H9 (cell line): ENCODE data around the gene ADISSP. TPM values are rescaled to one million over a fixed set of nuclear protein-coding genes. Genes with fewer than 3 reads are reported as not detected.
A peak's percentile ranks its signal among the peaks of the same experiment; 100 is the strongest.

Experiments used
- DNase-seq: peaks from one replicate; pipeline ENCODE4 v3.0.0-alpha.2; 2017
- H2AFZ ChIP-seq: one replicate; pipeline ENCODE4 v1.6.1; 2013; ENCODE audit warnings: mild to moderate bottlenecking, low read length, control low read depth, moderate library complexity
- H2AK5ac ChIP-seq: 2 replicates; pipeline ENCODE4 v1.6.1; 2013; ENCODE audit warnings: low read length, control low read depth, mixed read lengths; ENCODE audit not compliant: insufficient read length
- H2BK120ac ChIP-seq: one replicate; pipeline ENCODE4 v1.6.1; 2013; ENCODE audit warnings: low read depth, mild to moderate bottlenecking, low read length, control low read depth, inconsistent platforms; ENCODE audit not compliant: poor library complexity, severe bottlenecking
- H2BK12ac ChIP-seq: 2 replicates; pipeline ENCODE4 v1.6.1; 2013; ENCODE audit warnings: low read length, control low read depth, mixed read lengths, low read depth; ENCODE audit not compliant: insufficient read length
- H2BK15ac ChIP-seq: 2 replicates; pipeline ENCODE4 v1.6.1; 2013; ENCODE audit warnings: low read depth, low read length, control low read depth
- H2BK20ac ChIP-seq: one replicate; pipeline ENCODE4 v1.6.1; 2013; ENCODE audit warnings: low read depth, mild to moderate bottlenecking, low read length, control low read depth, inconsistent platforms; ENCODE audit not compliant: poor library complexity, severe bottlenecking
- H2BK5ac ChIP-seq: 2 replicates; pipeline ENCODE4 v1.6.1; 2013; ENCODE audit warnings: low read length, control low read depth, mixed read lengths; ENCODE audit not compliant: insufficient read length
- H3K14ac ChIP-seq: 2 replicates; pipeline ENCODE4 v1.6.1; 2013; ENCODE audit warnings: low read length, control low read depth; ENCODE audit not compliant: insufficient read depth
- H3K18ac ChIP-seq: 2 replicates; pipeline ENCODE4 v1.6.1; 2013; ENCODE audit warnings: low read depth, mild to moderate bottlenecking, mixed read lengths, low read length, control low read depth; ENCODE audit not compliant: insufficient read length
- H3K23ac ChIP-seq: 2 replicates; pipeline ENCODE4 v1.6.1; 2013; ENCODE audit warnings: low read length, control low read depth, mixed read lengths, low read depth; ENCODE audit not compliant: insufficient read length
- H3K23me2 ChIP-seq: 2 replicates; pipeline ENCODE4 v1.6.1; 2013; ENCODE audit warnings: low read depth, mild to moderate bottlenecking, mixed read lengths, low read length, control low read depth; ENCODE audit not compliant: insufficient read length, poor library complexity, severe bottlenecking
- H3K27ac ChIP-seq: 2 replicates; pipeline ENCODE4 v1.5.1; 2013; ENCODE audit warnings: low read length, control low read depth, mixed read lengths, low read depth; ENCODE audit not compliant: insufficient read length
- H3K27me3 ChIP-seq: 2 replicates; pipeline ENCODE4 v1.6.1; 2013; ENCODE audit warnings: low read length, control low read depth, inconsistent platforms; ENCODE audit not compliant: insufficient read depth
- H3K4ac ChIP-seq: 2 replicates; pipeline ENCODE4 v1.6.1; 2013; ENCODE audit warnings: low read depth, mild to moderate bottlenecking, control low read depth, inconsistent platforms, low read length, moderate library complexity
- H3K4me1 ChIP-seq: 2 replicates; pipeline ENCODE4 v1.6.1; 2013; ENCODE audit warnings: low read length, control low read depth, inconsistent platforms; ENCODE audit not compliant: insufficient read depth
- H3K4me2 ChIP-seq: 2 replicates; pipeline ENCODE4 v1.6.1; 2013; ENCODE audit warnings: low read length, control low read depth, mixed read lengths; ENCODE audit not compliant: insufficient read length, insufficient read depth
- H3K56ac ChIP-seq: 2 replicates; pipeline ENCODE4 v1.6.1; 2013; ENCODE audit warnings: low read depth, mild to moderate bottlenecking, mixed read lengths, low read length, control low read depth; ENCODE audit not compliant: insufficient read length
- H3K79me1 ChIP-seq: 2 replicates; pipeline ENCODE4 v1.6.1; 2013; ENCODE audit warnings: low read depth, mild to moderate bottlenecking, moderate library complexity, low read length, control low read depth, inconsistent platforms; ENCODE audit not compliant: insufficient read depth, poor library complexity, severe bottlenecking
- H3K79me2 ChIP-seq: 2 replicates; pipeline ENCODE4 v1.6.1; 2013; ENCODE audit warnings: low read length, control low read depth, inconsistent platforms; ENCODE audit not compliant: insufficient read depth
- H3K9ac ChIP-seq: 2 replicates; pipeline ENCODE4 v1.6.1; 2013; ENCODE audit warnings: low read length, control low read depth, mixed read lengths; ENCODE audit not compliant: insufficient read length; ENCODE audit errors: extremely low read depth
- H3K9me3 ChIP-seq: one replicate; pipeline ENCODE4 v1.6.1; 2013; ENCODE audit warnings: low read depth, low read length, inconsistent platforms; ENCODE audit not compliant: control insufficient read depth
- H3T11ph ChIP-seq: one replicate; pipeline ENCODE4 v1.6.1; 2013; ENCODE audit warnings: mild to moderate bottlenecking, low read length, control low read depth, inconsistent platforms
- H4K20me1 ChIP-seq: one replicate; pipeline ENCODE4 v1.6.1; 2013; ENCODE audit not compliant: control insufficient read depth, insufficient read length, insufficient read depth
- H4K5ac ChIP-seq: 2 replicates; pipeline ENCODE4 v1.6.1; 2013; ENCODE audit warnings: low read depth, mild to moderate bottlenecking, mixed read lengths, low read length, control low read depth; ENCODE audit not compliant: insufficient read length
- H4K8ac ChIP-seq: replicated peaks from 2 replicates; pipeline ENCODE4 v1.6.1; 2013; ENCODE audit warnings: low read length, control low read depth, mixed read lengths, low read depth; ENCODE audit not compliant: insufficient read length
- H4K91ac ChIP-seq: 2 replicates; pipeline ENCODE4 v1.6.1; 2013; ENCODE audit warnings: low read depth, mild to moderate bottlenecking, moderate library complexity, mixed read lengths, low read length, control low read depth; ENCODE audit not compliant: insufficient read length
- H3K27ac Mint-ChIP-seq, 3 experiments: 2 replicates in 2 of 3; 3 replicates in 1 of 3; pipeline ENCODE4 v1.8.0; 2020 to 2021; ENCODE audit warnings: mixed read lengths in 3 of 3, mild to moderate bottlenecking in 1 of 3, moderate library complexity in 1 of 3
- H3K27me3 Mint-ChIP-seq: 2 replicates; pipeline ENCODE4 v1.8.0; 2021; ENCODE audit warnings: low read depth, mild to moderate bottlenecking, moderate library complexity, mixed read lengths
- H3K36me3 Mint-ChIP-seq, 3 experiments: 2 replicates in 2 of 3; 3 replicates in 1 of 3; pipeline ENCODE4 v1.8.0; 2020 to 2021; ENCODE audit warnings: low read depth in 3 of 3, mixed read lengths in 3 of 3; ENCODE audit not compliant: insufficient read depth in 1 of 3
- H3K4me1 Mint-ChIP-seq, 2 experiments: 2 replicates each; pipeline ENCODE4 v1.8.0; 2020; ENCODE audit warnings: mixed read lengths in 2 of 2
- H3K4me3 Mint-ChIP-seq, 2 experiments: 2 replicates in 1 of 2; 3 replicates in 1 of 2; pipeline ENCODE4 v1.8.0; 2020 to 2021; ENCODE audit warnings: mild to moderate bottlenecking in 2 of 2, mixed read lengths in 2 of 2, moderate library complexity in 1 of 2
- H3K9me3 Mint-ChIP-seq, 2 experiments: 2 replicates in 1 of 2; 3 replicates in 1 of 2; pipeline ENCODE4 v1.8.0; 2020; ENCODE audit warnings: mild to moderate bottlenecking in 2 of 2, mixed read lengths in 2 of 2, moderate library complexity in 1 of 2
- CTCF ChIP-seq: fragments of 200-600 bp; sonication (generic); conservative IDR thresholded peaks from 3 replicates; pipeline ENCODE4 v1.8.0; 2021; ENCODE audit warnings: antibody characterized with exemption, mild to moderate bottlenecking
- WGBS: extraction: QIAGEN DNeasy Blood & Tissue Kit; methylation state at CpG from one replicate; pipeline ENCODE4 v1.1.7; 2013; ENCODE audit warnings: missing lambda C conversion rate, low lambda C conversion rate, mixed read lengths; ENCODE audit not compliant: insufficient read length; ENCODE audit errors: extremely low coverage; 5-methylcytosine and 5-hydroxymethylcytosine counted together
- total RNA-seq: library from RNA; stranded (reverse); gene quantifications from 2 replicates; pipeline ENCODE4 v1.2.1, GENCODE V29; 2021

The ADISSP gene
- total RNA-seq, 1 experiment from 2014 or later, result 80.9 TPM

GRCh38 chr20:3784216-3784853, 16.8 kb upstream of the ADISSP start:
- H3K4me1 ChIP-seq, result no peaks in the 10 kb centered on the region
- no peak overlapping the region for H2BK15ac ChIP-seq
- H3K9me3 Mint-ChIP-seq, result no peaks in the 10 kb centered on the region
- H3K9ac ChIP-seq, result no peak overlapping the region
- H2BK120ac ChIP-seq, result no peak overlapping the region
- no peak overlapping the region for H3K27ac Mint-ChIP-seq
- H3K4me2 ChIP-seq, result no peak overlapping the region
- H4K5ac ChIP-seq, result no peak overlapping the region
- no CpG with 5 or more reads among the region's 17 CpGs for WGBS
- peak overlapping the region; percentile 8 to 40; a peak in 4 of 5 replicates for H3K4me3 Mint-ChIP-seq
- no peaks in the 10 kb centered on the region for H4K20me1 ChIP-seq
- H3K27me3 ChIP-seq, result peaks cover 2% of the 10 kb centered on the region; the same call in 1 of the 2 replicates
- no peaks in the 10 kb centered on the region for H3K9me3 ChIP-seq
- peaks cover 5 to 12% (median 8%) of the 10 kb centered on the region in 3 experiments for H3K36me3 Mint-ChIP-seq
- no peak overlapping the region for H4K91ac ChIP-seq
- no peak overlapping the region for H3K56ac ChIP-seq
- H3K18ac ChIP-seq, result no peak overlapping the region
- H3K23me2 ChIP-seq, result peaks cover 10% of the 10 kb centered on the region
- H2BK20ac ChIP-seq, result no peak overlapping the region
- H2BK12ac ChIP-seq, result no peak overlapping the region
- H3K27me3 Mint-ChIP-seq, result peaks cover 38% of the 10 kb centered on the region
- DNase-seq, result no peak
- H3K79me1 ChIP-seq, result no peaks in the 10 kb centered on the region
- no peak overlapping the region for H3K14ac ChIP-seq
- H2BK5ac ChIP-seq, result no peak overlapping the region
- TF ChIP-seq CTCF, result no peak
- H3K79me2 ChIP-seq, result no peaks in the 10 kb centered on the region
- H3K4me1 Mint-ChIP-seq, result peaks cover 21 to 32% of the 10 kb centered on the region in 2 experiments
- no peak overlapping the region for H2AK5ac ChIP-seq
- H3T11ph ChIP-seq, result no peak overlapping the region
- H4K8ac ChIP-seq, result no peak overlapping the region
- no peak overlapping the region for H3K23ac ChIP-seq
- no peak overlapping the region for H2AFZ ChIP-seq
- H3K4ac ChIP-seq, result no peak overlapping the region
- H3K27ac ChIP-seq, result no peak overlapping the region
